GM10266 (cell line): ENCODE measurements around the gene ZDHHC17.

Experiments used
- DNase-seq: peaks from one replicate; pipeline ENCODE4 v3.0.0; 2012; ENCODE audit errors: extremely low spot score
- TF ChIP-seq, protein P1 (sequence below): IDR thresholded peaks from 2 replicates; pipeline ENCODE4 v1.5.1; 2012; ENCODE audit warnings: mild to moderate bottlenecking, low read depth; ENCODE audit not compliant: control insufficient read depth, insufficient read depth; ENCODE audit errors: missing control alignments

Gene ZDHHC17

DNA sequence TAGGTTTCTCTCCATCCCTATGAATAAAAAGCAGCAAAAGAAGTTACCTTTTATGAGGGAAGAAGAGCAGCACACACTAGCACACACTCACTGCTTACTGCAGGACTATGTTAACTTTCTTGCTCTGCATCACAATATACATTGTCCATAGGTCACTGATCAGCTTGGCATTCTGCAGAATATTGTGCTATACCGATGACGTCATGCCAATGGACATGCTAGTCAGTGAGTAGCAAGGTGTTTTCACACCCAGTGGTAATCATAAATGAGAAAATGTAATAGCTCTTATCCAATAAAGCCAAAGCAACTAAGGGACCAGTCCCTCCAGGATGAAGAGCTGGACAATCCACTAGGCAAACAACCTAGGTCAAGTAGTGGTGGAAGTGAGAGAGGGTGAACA is 16.7 kb upstream of the ZDHHC17 start:
- DNase-seq, result no peak
- TF ChIP-seq, protein P1, sequence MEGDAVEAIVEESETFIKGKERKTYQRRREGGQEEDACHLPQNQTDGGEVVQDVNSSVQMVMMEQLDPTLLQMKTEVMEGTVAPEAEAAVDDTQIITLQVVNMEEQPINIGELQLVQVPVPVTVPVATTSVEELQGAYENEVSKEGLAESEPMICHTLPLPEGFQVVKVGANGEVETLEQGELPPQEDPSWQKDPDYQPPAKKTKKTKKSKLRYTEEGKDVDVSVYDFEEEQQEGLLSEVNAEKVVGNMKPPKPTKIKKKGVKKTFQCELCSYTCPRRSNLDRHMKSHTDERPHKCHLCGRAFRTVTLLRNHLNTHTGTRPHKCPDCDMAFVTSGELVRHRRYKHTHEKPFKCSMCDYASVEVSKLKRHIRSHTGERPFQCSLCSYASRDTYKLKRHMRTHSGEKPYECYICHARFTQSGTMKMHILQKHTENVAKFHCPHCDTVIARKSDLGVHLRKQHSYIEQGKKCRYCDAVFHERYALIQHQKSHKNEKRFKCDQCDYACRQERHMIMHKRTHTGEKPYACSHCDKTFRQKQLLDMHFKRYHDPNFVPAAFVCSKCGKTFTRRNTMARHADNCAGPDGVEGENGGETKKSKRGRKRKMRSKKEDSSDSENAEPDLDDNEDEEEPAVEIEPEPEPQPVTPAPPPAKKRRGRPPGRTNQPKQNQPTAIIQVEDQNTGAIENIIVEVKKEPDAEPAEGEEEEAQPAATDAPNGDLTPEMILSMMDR, result no peak

DNA sequence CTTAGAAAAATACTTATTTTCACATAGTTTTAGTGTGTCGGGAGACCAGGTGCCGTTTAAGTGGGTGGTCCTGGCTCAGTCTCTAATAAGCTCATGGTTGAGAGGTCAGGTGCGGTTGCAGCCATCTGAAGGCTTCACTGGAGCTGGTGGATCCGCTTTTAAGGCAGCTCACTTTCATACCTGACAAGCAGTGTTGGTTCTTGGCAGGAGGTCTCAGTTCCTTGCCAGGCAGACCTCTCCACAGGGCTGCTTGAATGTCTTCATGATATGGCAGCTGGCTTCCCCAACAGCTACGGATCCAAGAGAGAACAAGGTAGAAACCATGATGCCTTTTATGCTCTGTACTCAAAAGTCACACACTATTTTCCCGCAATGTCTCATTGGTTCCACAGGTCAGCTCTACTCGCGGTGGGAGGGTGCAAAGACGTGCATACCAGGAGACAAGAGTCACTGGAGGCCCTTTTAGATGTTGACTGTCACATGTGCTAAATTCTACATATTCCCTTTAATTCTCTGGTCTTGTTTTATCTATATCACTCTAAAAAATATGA is 8.0 kb upstream of the ZDHHC17 start:
- TF ChIP-seq, protein P1, result no peak
- DNase-seq, result no peak

DNA sequence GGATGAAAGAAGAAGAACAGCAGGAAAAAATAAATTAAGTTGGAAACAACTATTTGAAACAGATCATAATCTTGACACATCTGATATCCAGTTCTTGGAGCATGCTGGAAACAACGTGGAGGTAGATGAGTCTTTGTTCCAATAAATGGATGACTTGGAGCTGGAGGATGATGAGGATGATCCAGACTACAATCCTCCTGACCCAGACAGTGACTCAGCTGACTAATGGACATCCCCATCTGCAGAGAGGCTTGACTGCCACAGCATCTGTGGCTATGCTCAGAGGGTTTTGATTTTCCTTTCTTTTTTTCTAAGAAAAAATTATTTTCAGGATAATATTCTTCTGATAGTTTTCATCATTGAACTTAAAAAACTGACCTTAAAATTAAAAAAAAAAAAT is 6.2 kb upstream of the ZDHHC17 start:
- no peak for DNase-seq

DNA sequence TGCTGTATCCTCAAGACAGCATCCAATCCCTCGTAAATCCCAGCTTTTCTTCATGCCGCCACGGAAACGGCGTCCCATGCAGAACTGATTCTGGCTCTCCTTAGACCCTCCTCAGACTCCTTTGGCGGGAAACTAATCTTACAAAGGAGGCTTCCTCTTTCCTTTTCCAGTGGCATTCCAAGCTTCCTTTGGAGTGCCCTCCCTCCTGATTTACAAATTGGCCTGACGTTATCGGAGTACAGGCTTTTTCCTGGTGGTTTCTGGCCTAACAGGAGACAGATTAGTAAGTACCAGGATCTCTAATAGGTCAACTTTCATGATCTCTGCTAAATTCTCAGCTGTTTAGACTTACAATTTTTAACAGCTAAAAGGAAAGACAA is 1.3 kb upstream of the ZDHHC17 start:
- no peak for DNase-seq
- TF ChIP-seq, protein P1, result no peak

More for the DNA sequence above, 6.2 kb upstream of the ZDHHC17 start:
- TF ChIP-seq, protein P1, result no peak

DNA sequence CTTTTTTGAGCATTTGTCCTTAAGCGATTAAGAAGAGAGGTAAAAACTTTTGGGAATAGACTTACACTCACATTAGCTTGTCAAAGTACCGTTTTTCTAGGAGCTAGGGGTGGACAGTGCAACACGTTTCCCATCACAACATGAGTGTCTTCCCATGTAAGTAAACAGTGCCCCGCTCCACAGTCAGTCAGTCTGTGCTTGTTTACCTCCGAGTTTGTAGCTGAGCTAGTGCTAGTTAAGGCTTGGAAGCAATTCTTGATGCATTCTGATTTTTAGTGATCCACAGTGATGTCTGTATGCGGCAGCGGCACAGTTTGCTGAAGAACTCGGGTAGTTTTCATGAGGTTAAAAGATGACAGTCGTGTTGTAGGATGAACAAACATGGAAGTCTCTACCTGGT is 941 bp downstream of the ZDHHC17 start:
- TF ChIP-seq, protein P1, result no peak
- no peak for DNase-seq

DNA sequence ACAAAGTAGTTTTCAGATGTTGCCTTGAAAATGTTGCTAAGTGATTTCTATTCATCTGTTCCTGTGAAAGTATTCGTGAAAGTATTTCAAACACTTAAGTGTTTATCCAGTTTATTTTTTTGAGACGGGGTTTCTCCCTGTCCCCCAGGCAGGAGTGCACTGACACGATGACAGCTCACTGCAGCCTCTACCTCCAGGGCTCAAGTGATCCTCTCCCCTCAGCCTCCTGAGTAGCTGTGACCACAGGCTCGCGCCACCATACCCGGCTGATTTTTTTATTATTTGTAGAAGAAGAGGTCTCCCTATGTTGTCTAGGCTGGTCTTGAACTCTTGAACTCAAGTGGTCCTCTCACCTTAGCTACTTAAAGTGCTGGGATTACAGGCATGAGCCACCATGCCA is 1.7 kb downstream of the ZDHHC17 start:
- DNase-seq, result no peak
- TF ChIP-seq, protein P1, result no peak

DNA sequence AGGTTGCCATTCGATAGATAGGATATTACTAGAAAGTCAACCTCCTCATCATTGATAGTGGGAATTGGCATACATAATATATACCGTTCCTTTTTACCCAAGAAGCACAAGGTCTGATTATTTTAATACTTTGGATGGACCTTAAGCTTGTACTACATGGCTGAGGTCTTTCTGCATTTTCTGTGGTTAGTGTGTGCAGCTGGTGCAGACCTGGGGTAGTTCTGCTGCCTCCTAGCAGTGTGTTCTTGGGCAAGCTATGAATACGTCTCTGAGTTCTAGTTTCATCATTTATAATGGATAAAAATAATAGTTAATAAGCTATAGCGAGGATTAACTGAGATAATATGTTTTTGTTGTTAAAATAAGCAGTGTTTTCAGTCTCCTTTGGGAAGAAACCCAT is 2.2 kb downstream of the ZDHHC17 start:
- TF ChIP-seq, protein P1, result no peak

More for the DNA sequence above, 2.2 kb downstream of the ZDHHC17 start:
- DNase-seq, result no peak
